ENCODE measurements around the gene PRDM9.

DNA sequence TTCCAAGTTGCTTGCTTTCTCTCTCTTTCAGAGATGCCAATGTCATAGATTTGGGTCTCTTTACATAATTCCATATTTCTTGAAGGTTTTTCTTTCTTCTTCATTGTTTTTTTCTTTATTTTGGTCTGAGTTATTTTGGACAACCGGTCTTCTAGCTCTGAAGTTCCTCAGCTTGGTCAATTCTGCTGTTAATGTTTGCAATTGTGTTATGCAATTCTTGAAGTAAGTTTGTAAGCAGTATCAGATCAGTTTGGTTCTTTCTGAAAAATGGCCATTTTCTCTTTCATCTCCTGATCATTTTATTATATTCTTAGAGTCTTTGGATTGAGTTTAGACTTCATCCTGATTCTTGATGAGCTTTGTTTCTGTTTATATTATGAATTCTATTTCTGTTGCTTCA is 16.4 kb upstream of the PRDM9 start:
- TF ChIP-seq CTCF (conservative IDR thresholded peaks at IDR 0.05; ENCODE audit: low read length) (no peak), EZH2phosphoT487 (IDR thresholded peaks at IDR 0.05; ENCODE audit: borderline replicate concordance) (no peak)
